Calu3 (cell line): ENCODE data around the gene VWA2. TPM values are rescaled to one million over a fixed set of nuclear protein-coding genes. Genes with fewer than 3 reads are reported as not detected.

Experiments used
- BruUV-seq: library from RNA; stranded (reverse); fragments of 400-500 nt; replicated peaks from 2 replicates; lab custom pipeline; 2021; lab: Mats Ljungman, UMichigan
- CTCF ChIA-PET: fragments of 300-600 bp; sonication (Branson Sonifier 250); formaldehyde crosslinking; loops from one replicate; lab custom pipeline; 2022; ENCODE audit warnings: antibody characterized with exemption; lab: Charles Lee
- DNase-seq: peaks from one replicate; pipeline ENCODE4 v3.0.0; 2022
- H3K27ac Mint-ChIP-seq: one replicate; pipeline ENCODE4 v1.8.0; 2022; ENCODE audit warnings: mixed read lengths; ENCODE audit not compliant: unreplicated experiment
- H3K27me3 Mint-ChIP-seq: one replicate; pipeline ENCODE4 v1.8.0; 2022; ENCODE audit warnings: mixed read lengths; ENCODE audit not compliant: unreplicated experiment
- H3K36me3 Mint-ChIP-seq: one replicate; pipeline ENCODE4 v1.8.0; 2022; ENCODE audit warnings: mild to moderate bottlenecking, moderate library complexity, mixed read lengths; ENCODE audit not compliant: insufficient read depth, unreplicated experiment
- H3K4me1 Mint-ChIP-seq: one replicate; pipeline ENCODE4 v1.8.0; 2022; ENCODE audit warnings: mild to moderate bottlenecking, low read depth, mixed read lengths; ENCODE audit not compliant: unreplicated experiment
- H3K4me3 Mint-ChIP-seq: one replicate; pipeline ENCODE4 v1.8.0; 2022; ENCODE audit warnings: mild to moderate bottlenecking, low read depth, moderate library complexity, mixed read lengths; ENCODE audit not compliant: unreplicated experiment
- H3K9me3 Mint-ChIP-seq: one replicate; pipeline ENCODE4 v1.8.0; 2022; ENCODE audit warnings: low read depth, mixed read lengths; ENCODE audit not compliant: unreplicated experiment
- CTCF ChIP-seq: fragments of 200-600 bp; IDR thresholded peaks from one replicate; pipeline ENCODE4 v1.8.0; 2022; ENCODE audit warnings: antibody characterized with exemption; ENCODE audit not compliant: unreplicated experiment
- intact Hi-C: fragments of 100-400 bp; cut with micrococcal nuclease; formaldehyde crosslinking; loops from one replicate; pipeline ENCODE4 v1.10.0; 2022; ENCODE audit not compliant: unreplicated experiment
- total RNA-seq: library from RNA; stranded (reverse); gene quantifications from 2 replicates; pipeline ENCODE4 v1.2.3, GENCODE V29; 2022

Gene VWA2
- total RNA-seq, 1 experiment from 2014 or later = 4.2 TPM

GRCh38 chr10:114244126-114244525 is 5.1 kb downstream of the VWA2 start:
- no peak for TF ChIP-seq CTCF
- Mint-ChIP-seq H3K4me3 (no peak overlapping the region), H3K4me1 (peaks cover 34% of the 10 kb centered on the region), H3K9me3 (no peaks in the 10 kb centered on the region), H3K27ac (no peak overlapping the region), H3K27me3 (peaks cover 23% of the 10 kb centered on the region), H3K36me3 (peaks cover 11% of the 10 kb centered on the region)
- peak; percentile 3 for DNase-seq
- BruUV-seq = no TSS peak
- intact Hi-C loops = no loop called here
- CTCF ChIA-PET = no interaction called here

DNA sequence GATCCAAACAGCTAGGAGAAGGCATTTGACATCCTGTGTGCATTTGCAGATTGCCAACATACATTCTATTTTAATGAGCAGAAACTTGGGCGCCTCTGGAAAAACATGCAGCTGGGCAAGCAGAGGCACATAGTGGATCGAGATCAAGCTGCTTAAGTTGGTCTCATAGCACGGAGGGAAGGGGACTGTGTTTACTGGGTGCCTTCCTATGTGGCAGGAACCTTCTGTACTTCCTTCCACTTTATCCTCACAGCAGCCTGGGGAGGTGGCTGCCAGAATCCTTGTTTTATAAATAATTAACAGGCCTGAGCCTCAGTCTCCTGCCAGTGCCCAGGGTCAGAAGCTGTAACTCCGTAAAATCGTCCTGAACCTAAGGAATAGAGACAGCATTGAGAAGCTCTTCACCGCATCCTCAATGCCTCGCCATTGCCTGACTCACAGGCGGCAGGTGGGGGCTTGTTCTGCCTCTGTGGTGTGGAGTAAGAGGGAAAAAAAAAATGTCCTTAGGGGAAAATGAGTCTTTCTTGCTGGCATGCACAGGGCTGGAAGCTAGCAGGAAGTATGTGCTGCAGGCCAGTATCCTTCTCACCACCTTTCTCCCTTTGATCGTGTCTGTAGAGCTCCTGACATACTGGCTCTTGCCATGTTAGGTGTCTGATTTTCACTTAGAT is 6.2 kb downstream of the VWA2 start:
- CTCF ChIA-PET = interaction anchor here (2.6 kb wide), 1 partner anchor 59 kb away, joined by 12 read pairs; no protein-coding TSS in a partner anchor

GRCh38 chr10:114246679-114247305 is 7.7 kb downstream of the VWA2 start:
- BruUV-seq = TSS peak; percentile 99
- H3K27ac Mint-ChIP-seq = peak overlapping the region; percentile 88
- peaks cover 5% of the 10 kb centered on the region for H3K36me3 Mint-ChIP-seq
- CTCF ChIA-PET = interaction anchor here (0.7 to 2.6 kb wide), 3 partner anchors 15 to 62 kb away, joined by 4 to 12 read pairs (median 6); no protein-coding TSS in a partner anchor
- H3K27me3 Mint-ChIP-seq = peaks cover 12% of the 10 kb centered on the region
- H3K9me3 Mint-ChIP-seq = no peaks in the 10 kb centered on the region
- H3K4me1 Mint-ChIP-seq = peaks cover 28% of the 10 kb centered on the region
- H3K4me3 Mint-ChIP-seq = peak overlapping the region; percentile 44
- peak; percentile 55 for DNase-seq
- intact Hi-C loops = loop anchor here (5.0 kb wide), 1 partner anchor 74 kb away; the partner anchor contains the start of gene CCDC186
- no peak for TF ChIP-seq CTCF

More for the DNA sequence above, 6.2 kb downstream of the VWA2 start:
- Mint-ChIP-seq H3K36me3 (peaks cover 5% of the 10 kb centered on the region), H3K9me3 (no peaks in the 10 kb centered on the region), H3K27ac (peak overlapping the region; percentile 40), H3K4me3 (peak overlapping the region; percentile 39), H3K4me1 (peaks cover 31% of the 10 kb centered on the region), H3K27me3 (peaks cover 18% of the 10 kb centered on the region)
- no peak for TF ChIP-seq CTCF
- intact Hi-C loops = loop anchor here (5.0 kb wide), 1 partner anchor 73 kb away; the partner anchor contains the start of gene CCDC186
- no TSS peak for BruUV-seq
- peak; percentile 18 for DNase-seq

DNA sequence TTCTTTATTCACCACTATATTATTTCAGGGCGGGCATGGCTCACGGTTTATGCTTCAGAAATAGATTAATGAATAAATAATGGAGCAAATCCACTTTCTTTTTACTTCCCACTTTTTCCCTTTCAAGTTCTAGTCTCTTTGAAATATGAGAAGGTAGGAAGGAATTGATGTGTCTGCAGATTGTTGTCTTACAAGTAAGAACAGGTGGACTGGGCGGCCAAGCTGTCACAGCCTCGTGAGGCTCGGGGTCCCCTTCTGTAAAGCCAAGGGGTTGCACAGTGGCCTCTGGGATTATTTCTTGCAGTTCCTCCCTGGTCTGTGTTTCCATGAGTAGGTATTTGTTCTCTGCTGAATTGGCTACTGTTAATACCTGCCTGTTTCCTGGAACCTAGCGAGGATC is 11.2 kb downstream of the VWA2 start:
- BruUV-seq = no TSS peak
- TF ChIP-seq CTCF = no peak
- no peak for DNase-seq
- intact Hi-C loops = no loop called here
- Mint-ChIP-seq H3K27ac (no peak overlapping the region), H3K36me3 (peaks cover 18% of the 10 kb centered on the region), H3K27me3 (no peaks in the 10 kb centered on the region), H3K9me3 (no peaks in the 10 kb centered on the region), H3K4me1 (peaks cover 8% of the 10 kb centered on the region), H3K4me3 (no peak overlapping the region)
- CTCF ChIA-PET = no interaction called here
